ENCODE measurements around the gene ADAMTS12.
A peak's percentile ranks its signal among the peaks of the same experiment; 100 is the strongest.

Gene ADAMTS12

DNA sequence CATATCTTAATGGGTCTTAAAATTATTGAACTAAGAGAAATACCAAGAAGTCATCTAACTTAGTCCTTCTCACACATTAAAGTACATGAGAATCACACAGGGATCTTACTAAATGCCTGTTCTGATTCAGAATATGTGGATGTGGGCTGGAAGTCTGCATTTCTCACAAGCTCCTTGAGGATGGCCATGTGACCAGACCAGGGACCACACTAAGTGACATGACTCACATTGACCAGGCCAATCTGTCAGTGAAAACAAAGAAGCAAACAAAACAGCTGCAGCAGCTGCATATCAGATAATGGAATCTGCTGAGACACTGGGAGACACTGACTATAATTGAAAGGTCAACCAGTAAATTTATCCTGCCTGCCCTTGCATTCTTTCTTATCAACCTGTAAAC lies 110.5 kb downstream of the ADAMTS12 start:
- DNase-seq (ENCODE audit: low read depth) = peak; percentile 29
- H3K4me3 ChIP-seq (ENCODE audit: low read depth, low read length) = no peak overlapping the region
- in situ Hi-C loops (cut with HindIII; ENCODE audit: low sequenced_read_pairs) = no loop called here
- TF ChIP-seq, protein P1, sequence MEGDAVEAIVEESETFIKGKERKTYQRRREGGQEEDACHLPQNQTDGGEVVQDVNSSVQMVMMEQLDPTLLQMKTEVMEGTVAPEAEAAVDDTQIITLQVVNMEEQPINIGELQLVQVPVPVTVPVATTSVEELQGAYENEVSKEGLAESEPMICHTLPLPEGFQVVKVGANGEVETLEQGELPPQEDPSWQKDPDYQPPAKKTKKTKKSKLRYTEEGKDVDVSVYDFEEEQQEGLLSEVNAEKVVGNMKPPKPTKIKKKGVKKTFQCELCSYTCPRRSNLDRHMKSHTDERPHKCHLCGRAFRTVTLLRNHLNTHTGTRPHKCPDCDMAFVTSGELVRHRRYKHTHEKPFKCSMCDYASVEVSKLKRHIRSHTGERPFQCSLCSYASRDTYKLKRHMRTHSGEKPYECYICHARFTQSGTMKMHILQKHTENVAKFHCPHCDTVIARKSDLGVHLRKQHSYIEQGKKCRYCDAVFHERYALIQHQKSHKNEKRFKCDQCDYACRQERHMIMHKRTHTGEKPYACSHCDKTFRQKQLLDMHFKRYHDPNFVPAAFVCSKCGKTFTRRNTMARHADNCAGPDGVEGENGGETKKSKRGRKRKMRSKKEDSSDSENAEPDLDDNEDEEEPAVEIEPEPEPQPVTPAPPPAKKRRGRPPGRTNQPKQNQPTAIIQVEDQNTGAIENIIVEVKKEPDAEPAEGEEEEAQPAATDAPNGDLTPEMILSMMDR (IDR thresholded peaks at IDR 0.05; ENCODE audit: low read depth, low read length, missing control alignments) = no peak

DNA sequence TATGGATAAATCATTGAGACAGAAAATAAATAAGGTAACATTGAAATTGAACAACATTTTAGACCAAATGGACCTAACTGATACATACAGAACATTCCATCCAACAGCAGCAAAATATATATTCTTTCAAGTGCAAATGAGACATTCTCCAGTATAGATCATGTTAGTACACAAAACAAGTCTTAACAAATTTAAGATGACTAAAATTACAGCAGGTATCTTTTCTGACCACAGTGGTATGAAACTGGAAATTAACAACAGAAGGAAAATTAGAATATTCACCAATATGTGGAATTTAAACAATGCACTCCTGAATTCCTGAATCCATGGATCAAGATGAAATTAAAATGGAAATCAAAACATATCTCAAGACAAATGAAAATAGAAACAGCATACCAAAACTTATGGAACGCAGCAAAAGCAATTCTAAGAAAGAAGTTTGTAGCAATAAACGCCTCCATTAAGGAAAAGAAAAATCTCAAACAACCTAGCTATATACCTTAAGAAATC lies 115.6 kb downstream of the ADAMTS12 start:
- H3K4me3 ChIP-seq (ENCODE audit: low read depth, low read length) = no peak overlapping the region
- in situ Hi-C loops (cut with HindIII; ENCODE audit: low sequenced_read_pairs) = no loop called here
- DNase-seq (ENCODE audit: low read depth) = no peak
- TF ChIP-seq, protein P1 (IDR thresholded peaks at IDR 0.05; ENCODE audit: low read depth, low read length, missing control alignments) = no peak

DNA sequence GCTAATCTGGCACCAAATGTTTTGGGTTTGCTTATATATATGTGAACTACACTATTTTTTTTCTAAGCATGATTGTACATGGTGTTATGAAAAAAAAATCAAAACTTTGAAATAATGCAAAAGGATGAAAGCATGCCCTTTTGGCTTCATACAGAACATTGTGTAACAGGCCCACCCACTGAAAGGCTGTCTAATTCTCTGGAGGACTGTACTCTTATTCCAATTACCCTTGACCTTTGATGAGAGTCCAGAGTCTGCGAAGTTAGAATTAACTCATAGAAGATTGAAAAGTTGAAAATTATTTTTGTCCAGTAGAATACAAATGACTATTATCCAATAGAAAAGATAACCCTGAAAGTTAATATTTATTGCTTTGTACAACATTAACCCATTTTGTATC lies 117.4 kb downstream of the ADAMTS12 start:
- DNase-seq (ENCODE audit: low read depth) = no peak
- in situ Hi-C loops (cut with HindIII; ENCODE audit: low sequenced_read_pairs) = no loop called here
- H3K4me3 ChIP-seq (ENCODE audit: low read depth, low read length) = no peak overlapping the region
- TF ChIP-seq, protein P1 (IDR thresholded peaks at IDR 0.05; ENCODE audit: low read depth, low read length, missing control alignments) = no peak

DNA sequence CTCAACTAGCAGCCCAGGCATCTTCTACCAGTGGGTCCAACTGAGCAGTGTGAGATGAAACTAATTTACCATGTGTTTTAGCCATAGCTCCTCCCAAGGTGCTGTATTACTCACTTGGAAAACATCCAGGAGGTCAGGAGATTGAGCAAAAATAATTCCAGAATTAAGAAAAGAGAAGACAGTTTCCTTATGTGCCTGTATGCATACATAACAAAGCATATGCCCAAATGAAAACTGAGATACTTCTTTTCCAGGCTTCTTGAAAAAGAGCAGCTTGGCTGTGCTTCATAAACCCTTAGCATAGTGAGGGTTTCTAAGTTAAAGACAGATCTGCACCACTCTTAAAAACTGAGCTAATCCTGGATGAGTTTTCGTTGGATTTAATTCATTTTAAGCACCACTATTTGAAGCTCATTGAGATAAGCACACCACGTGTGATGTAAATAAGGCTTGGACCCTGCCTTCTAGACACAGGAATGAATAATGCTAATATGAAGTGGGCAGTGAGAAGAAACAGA lies 119.4 kb downstream of the ADAMTS12 start:
- TF ChIP-seq, protein P1 (IDR thresholded peaks at IDR 0.05; ENCODE audit: low read depth, low read length, missing control alignments) = no peak
- peak; percentile 40 for DNase-seq (ENCODE audit: low read depth)
- in situ Hi-C loops (cut with HindIII; ENCODE audit: low sequenced_read_pairs) = no loop called here
- H3K4me3 ChIP-seq (ENCODE audit: low read depth, low read length) = no peak overlapping the region

DNA sequence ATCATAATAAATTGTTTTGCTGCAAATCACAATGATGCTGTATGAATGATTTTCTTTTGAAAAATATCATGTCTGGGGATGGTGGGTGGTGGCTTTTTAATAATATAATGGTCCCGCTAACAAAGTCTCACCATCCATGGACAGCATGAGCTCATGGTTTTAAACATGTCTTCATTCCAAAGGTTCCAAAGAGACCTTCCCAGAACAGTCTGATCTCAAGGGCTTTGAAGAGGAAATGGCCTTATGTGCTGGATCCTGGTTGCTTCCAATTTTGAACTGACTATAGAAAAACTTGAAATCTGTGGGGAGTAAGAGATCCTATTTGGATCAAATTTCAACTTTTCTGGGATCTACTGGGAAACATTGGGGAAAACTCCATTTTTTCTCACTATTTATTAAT lies 121.8 kb downstream of the ADAMTS12 start:
- H3K4me3 ChIP-seq (ENCODE audit: low read depth, low read length) = no peak overlapping the region
- DNase-seq (ENCODE audit: low read depth) = no peak
- TF ChIP-seq, protein P1 (IDR thresholded peaks at IDR 0.05; ENCODE audit: low read depth, low read length, missing control alignments) = no peak
- in situ Hi-C loops (cut with HindIII; ENCODE audit: low sequenced_read_pairs) = no loop called here

DNA sequence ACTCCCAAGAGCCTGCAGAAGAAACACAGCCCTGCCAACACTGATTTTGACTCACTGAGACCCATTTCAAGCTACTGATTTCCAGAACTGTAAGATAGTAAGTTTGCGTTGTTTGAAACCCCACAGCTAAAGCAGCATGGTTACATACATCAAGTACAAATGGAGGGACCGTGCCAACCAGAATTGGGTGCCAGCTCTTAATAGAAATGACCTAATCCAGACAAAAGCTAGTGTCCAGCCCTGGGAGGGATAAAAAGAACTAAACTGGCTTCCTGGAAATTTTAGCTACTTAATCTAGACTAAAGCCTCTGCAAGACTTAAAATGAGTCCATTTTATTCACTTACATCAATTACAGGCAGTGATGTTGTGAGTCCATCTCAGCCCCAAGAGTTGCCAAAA lies 122.6 kb downstream of the ADAMTS12 start:
- no peak for DNase-seq (ENCODE audit: low read depth)
- in situ Hi-C loops (cut with HindIII; ENCODE audit: low sequenced_read_pairs) = no loop called here
- TF ChIP-seq, protein P1 (IDR thresholded peaks at IDR 0.05; ENCODE audit: low read depth, low read length, missing control alignments) = no peak
- H3K4me3 ChIP-seq (ENCODE audit: low read depth, low read length) = no peak overlapping the region

Measured in astrocyte of the cerebellum (primary cell).